ENCODE results near the gene CARD14. TPM values are rescaled to one million over a fixed set of nuclear protein-coding genes. Genes with fewer than 3 reads are reported as not detected.
A peak's percentile ranks its signal among the peaks of the same experiment; 100 is the strongest.

The CARD14 gene
- 1.6 and 8.7 TPM in 2 replicates for total RNA-seq

DNA sequence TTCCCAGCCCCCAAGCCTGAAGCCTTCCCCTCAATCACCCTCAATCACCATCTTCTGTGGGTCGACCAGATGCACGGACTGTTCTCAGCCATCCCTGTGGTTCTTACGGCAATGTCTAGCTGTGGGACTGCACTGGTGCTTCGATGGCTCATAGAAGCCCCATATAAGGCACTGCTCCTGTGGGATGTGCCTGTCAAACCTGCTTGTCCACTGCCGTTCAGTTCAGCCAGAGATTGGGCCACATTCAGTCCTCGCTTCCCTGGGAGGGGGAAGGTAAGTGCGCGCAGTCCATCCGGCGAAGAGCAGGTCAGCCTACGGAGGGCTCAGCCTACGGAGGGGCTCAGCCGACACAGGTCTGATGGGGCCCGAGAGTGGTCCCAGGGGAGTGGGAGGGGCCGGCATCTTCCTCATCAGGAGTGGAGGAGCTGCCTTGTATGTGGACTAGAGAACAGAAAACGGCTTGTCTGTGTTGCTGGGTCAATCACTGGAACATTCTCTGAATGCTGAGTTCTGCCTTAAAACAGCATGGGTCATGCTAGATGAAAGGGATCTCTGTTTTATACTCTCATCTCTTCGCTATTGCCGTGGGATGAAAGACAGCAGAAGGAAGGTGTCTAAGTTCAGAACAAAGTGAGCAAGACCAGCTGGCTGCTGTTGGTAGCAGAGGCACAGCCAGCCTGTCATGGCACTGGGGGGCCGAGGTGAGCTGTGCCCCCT is at the start of gene CARD14:
Gene CARD14, plus strand, starts transcription at position 247 of the 717 bp plus-strand sequence. CDS start 11,409 bp downstream, outside the sequence.
- peak; percentile 84 for DNase-seq (ENCODE audit: low read depth)
- Histone ChIP-seq H3K4me3 (ENCODE audit: low read depth, low read length) (peak within 1 kb of the TSS; percentile 32), H3K27me3 (ENCODE audit: control insufficient read depth, insufficient read depth, low read length) (no peaks in the 10 kb centered on the region), H3K36me3 (ENCODE audit: control insufficient read depth, insufficient read depth, low read length) (no peaks in the 10 kb centered on the region)
- FAIRE-seq: peak; percentile 86
- TF ChIP-seq, protein P1, sequence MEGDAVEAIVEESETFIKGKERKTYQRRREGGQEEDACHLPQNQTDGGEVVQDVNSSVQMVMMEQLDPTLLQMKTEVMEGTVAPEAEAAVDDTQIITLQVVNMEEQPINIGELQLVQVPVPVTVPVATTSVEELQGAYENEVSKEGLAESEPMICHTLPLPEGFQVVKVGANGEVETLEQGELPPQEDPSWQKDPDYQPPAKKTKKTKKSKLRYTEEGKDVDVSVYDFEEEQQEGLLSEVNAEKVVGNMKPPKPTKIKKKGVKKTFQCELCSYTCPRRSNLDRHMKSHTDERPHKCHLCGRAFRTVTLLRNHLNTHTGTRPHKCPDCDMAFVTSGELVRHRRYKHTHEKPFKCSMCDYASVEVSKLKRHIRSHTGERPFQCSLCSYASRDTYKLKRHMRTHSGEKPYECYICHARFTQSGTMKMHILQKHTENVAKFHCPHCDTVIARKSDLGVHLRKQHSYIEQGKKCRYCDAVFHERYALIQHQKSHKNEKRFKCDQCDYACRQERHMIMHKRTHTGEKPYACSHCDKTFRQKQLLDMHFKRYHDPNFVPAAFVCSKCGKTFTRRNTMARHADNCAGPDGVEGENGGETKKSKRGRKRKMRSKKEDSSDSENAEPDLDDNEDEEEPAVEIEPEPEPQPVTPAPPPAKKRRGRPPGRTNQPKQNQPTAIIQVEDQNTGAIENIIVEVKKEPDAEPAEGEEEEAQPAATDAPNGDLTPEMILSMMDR (IDR thresholded peaks at IDR 0.05; ENCODE audit: insufficient read depth, low read length, severe bottlenecking): no peak

DNA sequence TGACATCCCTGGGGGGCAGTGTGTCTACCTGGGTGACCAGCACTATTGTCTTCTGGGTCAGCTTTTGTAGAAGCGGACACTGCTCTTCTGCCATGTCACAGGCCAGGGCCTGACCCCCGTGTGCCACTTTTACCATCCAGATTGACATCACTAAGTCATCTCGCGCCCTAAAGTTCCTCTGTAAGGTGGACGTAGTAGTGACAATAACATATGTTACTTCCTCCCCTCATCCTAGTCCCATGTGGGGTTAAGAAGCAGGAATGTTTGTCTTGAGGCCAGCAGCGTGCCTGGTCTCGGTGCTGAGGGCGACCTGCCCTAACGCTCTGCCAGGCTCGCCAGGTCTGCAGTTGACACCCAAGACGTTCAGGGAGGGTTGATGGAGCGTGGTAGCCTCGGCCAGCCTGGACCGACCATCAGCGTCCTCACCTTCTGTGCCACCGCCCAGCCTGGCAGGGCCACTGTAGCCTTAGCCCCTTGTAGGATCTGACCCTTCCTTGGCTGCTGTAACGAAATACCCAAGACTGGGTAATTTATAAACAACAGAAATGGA is 47.7 kb upstream of the CARD14 start:
- DNase-seq (ENCODE audit: low read depth) (no peak), FAIRE-seq (no peak)
- no peaks in the 10 kb centered on the region for H3K27me3 ChIP-seq (ENCODE audit: control insufficient read depth, insufficient read depth, low read length)
- TF ChIP-seq, protein P1 (IDR thresholded peaks at IDR 0.05; ENCODE audit: insufficient read depth, low read length, severe bottlenecking): no peak
- no peaks in the 10 kb centered on the region for H3K36me3 ChIP-seq (ENCODE audit: control insufficient read depth, insufficient read depth, low read length)
- H3K4me3 ChIP-seq (ENCODE audit: low read depth, low read length): no peak overlapping the region

DNA sequence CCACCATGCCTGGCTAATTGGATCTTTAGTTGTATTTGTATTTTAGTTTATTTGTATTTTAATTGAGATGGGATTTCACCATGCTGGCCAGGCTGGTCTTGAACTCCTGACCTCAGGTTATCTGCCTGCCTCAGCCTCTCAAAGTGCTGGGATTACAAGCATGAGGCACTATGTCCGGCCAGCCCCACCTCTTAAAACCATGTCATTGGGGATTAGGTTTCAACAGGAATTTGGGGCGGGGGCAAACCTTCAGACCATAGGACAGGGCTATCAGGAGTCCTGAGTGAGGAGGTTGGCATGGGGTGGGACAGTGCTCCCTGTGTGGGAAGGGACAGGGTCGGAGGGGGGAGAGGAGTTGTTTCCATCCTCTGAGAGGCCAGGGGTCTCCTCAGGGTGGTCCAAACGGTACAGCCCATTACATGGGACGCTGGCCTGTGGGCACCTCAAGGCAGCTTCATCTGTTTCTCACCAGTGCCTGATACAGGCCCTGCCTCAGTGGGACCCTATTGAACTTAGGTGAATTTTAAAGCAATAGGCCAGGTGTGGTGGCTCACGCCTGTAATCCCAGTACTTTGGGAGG is 46.8 kb upstream of the CARD14 start:
- H3K36me3 ChIP-seq (ENCODE audit: control insufficient read depth, insufficient read depth, low read length): no peaks in the 10 kb centered on the region
- TF ChIP-seq, protein P1 (IDR thresholded peaks at IDR 0.05; ENCODE audit: insufficient read depth, low read length, severe bottlenecking): no peak
- H3K4me3 ChIP-seq (ENCODE audit: low read depth, low read length): no peak overlapping the region
- DNase-seq (ENCODE audit: low read depth): no peak
- H3K27me3 ChIP-seq (ENCODE audit: control insufficient read depth, insufficient read depth, low read length): no peaks in the 10 kb centered on the region
- no peak for FAIRE-seq

DNA sequence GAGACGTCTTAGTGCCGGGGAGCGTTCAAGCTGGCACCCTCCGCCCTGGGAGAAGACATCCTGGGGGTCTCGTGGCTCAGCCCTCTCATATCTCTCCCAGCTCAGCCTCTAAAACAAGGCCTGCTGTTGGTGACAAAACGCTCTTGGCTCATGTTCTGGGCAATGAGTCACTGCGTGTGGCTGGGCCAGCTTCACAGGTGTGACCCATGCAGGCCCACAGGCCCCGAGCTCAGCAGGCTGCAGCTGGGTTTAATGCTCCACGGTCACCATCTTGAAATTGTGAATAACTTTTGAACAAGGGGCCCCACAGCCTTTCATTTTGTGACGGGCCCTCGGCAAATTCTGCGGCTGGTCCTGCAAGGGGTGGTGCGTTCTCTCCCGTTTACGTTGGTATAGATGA is 46.0 kb upstream of the CARD14 start:
- Histone ChIP-seq H3K36me3 (ENCODE audit: control insufficient read depth, insufficient read depth, low read length) (no peaks in the 10 kb centered on the region), H3K4me3 (ENCODE audit: low read depth, low read length) (no peak overlapping the region), H3K27me3 (ENCODE audit: control insufficient read depth, insufficient read depth, low read length) (no peaks in the 10 kb centered on the region)
- TF ChIP-seq, protein P1 (IDR thresholded peaks at IDR 0.05; ENCODE audit: insufficient read depth, low read length, severe bottlenecking): no peak
- FAIRE-seq (no peak), DNase-seq (ENCODE audit: low read depth) (peak; percentile 53)

DNA sequence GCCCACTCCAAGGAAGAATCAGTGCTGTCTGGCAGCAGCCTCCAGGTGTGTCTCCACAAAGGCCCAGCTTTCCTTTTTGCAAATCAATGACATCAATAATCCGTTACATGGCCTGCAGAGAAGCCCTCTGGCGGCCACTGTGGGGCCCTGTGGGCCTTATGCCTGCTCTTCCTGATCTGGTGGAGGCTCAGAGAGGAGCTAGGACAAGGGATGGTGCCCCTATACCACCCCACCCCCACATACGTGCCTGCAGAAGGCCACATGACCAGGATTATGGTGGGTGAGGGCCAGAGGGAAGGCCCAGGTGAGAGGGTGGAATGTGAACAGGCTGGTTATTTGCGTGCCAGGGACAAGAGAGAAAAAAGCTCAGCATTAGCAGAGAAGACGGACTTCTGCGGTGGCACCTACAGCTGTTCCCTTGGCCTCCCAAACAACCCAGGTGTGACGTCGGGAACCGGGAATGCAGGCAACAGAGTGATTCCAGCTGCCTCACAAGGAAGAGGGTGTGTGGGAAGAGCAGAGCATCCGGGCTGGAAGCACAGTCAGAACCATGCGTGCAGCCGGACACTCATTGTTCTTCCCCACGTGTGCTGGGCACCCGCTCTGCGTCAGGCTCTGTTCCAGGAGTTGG is 45.4 kb upstream of the CARD14 start:
- peak; percentile 75 for DNase-seq (ENCODE audit: low read depth)
- no peak for FAIRE-seq
- Histone ChIP-seq H3K4me3 (ENCODE audit: low read depth, low read length) (no peak overlapping the region), H3K27me3 (ENCODE audit: control insufficient read depth, insufficient read depth, low read length) (no peaks in the 10 kb centered on the region), H3K36me3 (ENCODE audit: control insufficient read depth, insufficient read depth, low read length) (no peaks in the 10 kb centered on the region)
- TF ChIP-seq, protein P1 (IDR thresholded peaks at IDR 0.05; ENCODE audit: insufficient read depth, low read length, severe bottlenecking): peak; percentile 60

Measured in bronchial epithelial cell (primary cell).